ENCODE data around the gene RARRES2. TPM values are rescaled to one million over a fixed set of nuclear protein-coding genes. Genes with fewer than 3 reads are reported as not detected.

Gene RARRES2
- total RNA-seq, 1 donor from 2014 or later: 0.86 TPM

DNA sequence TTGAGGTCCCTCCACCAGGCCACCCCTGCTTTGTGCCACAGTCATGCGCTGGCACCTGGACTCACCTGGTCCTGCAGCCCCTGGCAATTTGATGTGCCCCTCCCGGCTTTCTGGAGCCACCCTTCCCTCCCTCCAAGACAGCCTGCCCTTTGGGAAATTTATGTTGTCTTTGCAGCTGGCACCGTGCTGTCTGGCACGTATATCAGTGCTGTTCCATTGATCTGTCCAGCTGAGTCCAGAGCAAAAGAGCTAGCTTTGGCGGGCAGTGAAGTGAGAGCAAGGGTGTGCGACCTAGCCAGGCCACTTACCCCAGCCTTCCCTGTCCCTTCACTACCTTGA, 5.7 kb downstream of the RARRES2 start:
- Mint-ChIP-seq H3K27ac (ENCODE audit: unreplicated experiment) (no peak overlapping the region), H3K9me3 (ENCODE audit: unreplicated experiment) (peaks cover 2% of the 10 kb centered on the region), H3K4me3 (ENCODE audit: unreplicated experiment) (no peak overlapping the region), H3K4me1 (ENCODE audit: low read depth, unreplicated experiment) (peaks cover 17% of the 10 kb centered on the region), H3K36me3 (ENCODE audit: unreplicated experiment) (no peaks in the 10 kb centered on the region), H3K27me3 (ENCODE audit: unreplicated experiment) (peaks cover 17% of the 10 kb centered on the region)
- DNase-seq: no peak
- no peak for TF ChIP-seq CTCF (IDR thresholded peaks at IDR 0.05; ENCODE audit: partially characterized antibody, unreplicated experiment)

GRCh38 chr7:150335108-150335773, 6.2 kb downstream of the RARRES2 start:
- no peak for DNase-seq
- Mint-ChIP-seq H3K27ac (ENCODE audit: unreplicated experiment) (no peak overlapping the region), H3K27me3 (ENCODE audit: unreplicated experiment) (peaks cover 16% of the 10 kb centered on the region), H3K36me3 (ENCODE audit: unreplicated experiment) (no peaks in the 10 kb centered on the region), H3K9me3 (ENCODE audit: unreplicated experiment) (peaks cover 2% of the 10 kb centered on the region), H3K4me3 (ENCODE audit: unreplicated experiment) (no peak overlapping the region), H3K4me1 (ENCODE audit: low read depth, unreplicated experiment) (peaks cover 17% of the 10 kb centered on the region)
- TF ChIP-seq CTCF (IDR thresholded peaks at IDR 0.05; ENCODE audit: partially characterized antibody, unreplicated experiment): no peak

DNA sequence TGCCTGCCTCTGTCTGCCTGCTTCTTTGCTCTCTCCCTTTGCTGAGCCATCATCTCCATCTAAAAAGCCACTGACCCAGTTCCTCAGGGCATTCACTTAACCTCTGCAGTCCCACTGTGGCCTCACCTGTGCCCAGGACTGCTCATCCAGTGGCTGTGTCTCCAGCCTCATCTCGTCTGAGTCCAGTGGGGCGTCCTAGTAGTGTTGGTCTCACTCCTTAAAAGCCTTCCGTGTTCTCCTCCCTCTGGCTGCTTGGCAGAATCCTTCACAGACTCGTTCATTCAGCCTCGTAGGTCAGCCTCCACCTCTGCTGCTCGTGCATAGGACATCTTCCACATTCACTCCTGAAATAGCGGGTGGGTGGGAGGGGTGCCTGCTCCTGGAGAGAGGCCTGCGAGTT, 7.3 kb downstream of the RARRES2 start:
- Mint-ChIP-seq H3K27ac (ENCODE audit: unreplicated experiment) (peak overlapping the region; percentile 43), H3K27me3 (ENCODE audit: unreplicated experiment) (peaks cover 13% of the 10 kb centered on the region)

DNA sequence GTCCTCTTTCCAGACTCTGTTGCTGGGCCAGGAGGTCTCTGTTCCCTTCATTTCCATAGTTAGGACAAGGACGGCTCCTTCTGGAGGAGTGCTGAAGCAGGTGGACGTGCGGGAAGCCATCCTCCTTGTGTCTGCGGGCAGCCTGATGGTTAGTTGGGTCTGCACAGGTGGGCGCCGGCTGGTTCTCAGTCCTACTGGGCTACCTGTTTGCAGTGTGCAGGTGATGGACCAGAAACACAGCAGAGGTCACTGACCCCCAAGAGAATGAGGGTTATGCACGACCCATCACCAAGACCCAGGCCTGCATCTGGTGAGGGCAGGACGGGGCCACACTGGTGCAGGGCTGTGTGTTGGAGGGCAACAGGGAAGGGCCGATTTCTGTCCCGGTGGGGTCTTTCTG, 7.8 kb downstream of the RARRES2 start:
- no peak for TF ChIP-seq CTCF (IDR thresholded peaks at IDR 0.05; ENCODE audit: partially characterized antibody, unreplicated experiment)
- Mint-ChIP-seq H3K27ac (ENCODE audit: unreplicated experiment) (no peak overlapping the region), H3K9me3 (ENCODE audit: unreplicated experiment) (peaks cover 2% of the 10 kb centered on the region), H3K4me3 (ENCODE audit: unreplicated experiment) (no peak overlapping the region), H3K36me3 (ENCODE audit: unreplicated experiment) (no peaks in the 10 kb centered on the region), H3K27me3 (ENCODE audit: unreplicated experiment) (peaks cover 13% of the 10 kb centered on the region), H3K4me1 (ENCODE audit: low read depth, unreplicated experiment) (peaks cover 17% of the 10 kb centered on the region)
- DNase-seq: no peak

More for the DNA sequence above, 7.3 kb downstream of the RARRES2 start:
- no peak for TF ChIP-seq CTCF (IDR thresholded peaks at IDR 0.05; ENCODE audit: partially characterized antibody, unreplicated experiment)
- Mint-ChIP-seq H3K4me1 (ENCODE audit: low read depth, unreplicated experiment) (peaks cover 17% of the 10 kb centered on the region), H3K36me3 (ENCODE audit: unreplicated experiment) (no peaks in the 10 kb centered on the region), H3K4me3 (ENCODE audit: unreplicated experiment) (no peak overlapping the region), H3K9me3 (ENCODE audit: unreplicated experiment) (peaks cover 2% of the 10 kb centered on the region)
- no peak for DNase-seq

DNA sequence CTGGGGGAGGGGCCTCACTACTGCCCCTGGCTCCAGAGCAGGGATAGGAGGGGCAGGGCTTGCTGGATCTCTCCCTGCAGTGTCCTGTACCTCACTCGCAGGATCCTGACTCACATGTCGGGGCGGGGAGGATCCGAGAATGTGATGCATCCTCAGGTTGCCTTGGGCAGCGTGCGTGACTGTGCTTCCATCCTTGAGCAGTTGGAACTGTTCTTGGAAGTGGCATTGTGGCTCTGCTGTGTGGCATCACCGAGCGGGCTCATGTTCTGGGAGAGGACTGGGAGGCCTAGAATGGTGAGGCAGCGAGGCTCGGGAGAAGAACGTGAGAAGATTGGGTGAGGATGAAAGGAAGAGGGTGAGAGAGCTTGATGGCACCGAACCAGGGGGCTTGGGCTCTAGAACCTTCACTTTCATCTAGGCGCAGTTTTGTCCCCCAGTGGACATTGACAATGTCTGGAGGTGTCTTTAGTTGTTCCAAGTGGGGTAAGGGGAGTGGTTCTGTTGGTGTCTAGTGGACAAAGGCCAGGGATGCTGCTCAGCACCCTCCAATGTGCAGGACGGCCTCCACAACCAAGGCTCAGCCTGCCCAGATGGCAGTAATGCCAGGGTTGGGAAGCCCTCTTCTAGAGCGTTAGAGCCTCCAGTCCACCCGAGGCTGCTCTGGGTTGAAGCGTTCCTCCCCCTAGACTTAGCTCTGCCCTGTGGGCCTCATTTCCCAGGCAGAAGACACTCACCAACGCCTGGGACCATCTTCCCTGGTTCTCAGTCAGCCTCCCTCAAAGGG, 8.4 kb downstream of the RARRES2 start:
- peaks cover 2% of the 10 kb centered on the region for H3K9me3 Mint-ChIP-seq (ENCODE audit: unreplicated experiment)
- H3K4me1 Mint-ChIP-seq (ENCODE audit: low read depth, unreplicated experiment): peaks cover 15% of the 10 kb centered on the region
- peaks cover 12% of the 10 kb centered on the region for H3K27me3 Mint-ChIP-seq (ENCODE audit: unreplicated experiment)
- no peak overlapping the region for H3K27ac Mint-ChIP-seq (ENCODE audit: unreplicated experiment)
- DNase-seq: no peak
- no peak overlapping the region for H3K4me3 Mint-ChIP-seq (ENCODE audit: unreplicated experiment)
- H3K36me3 Mint-ChIP-seq (ENCODE audit: unreplicated experiment): no peaks in the 10 kb centered on the region
- no peak for TF ChIP-seq CTCF (IDR thresholded peaks at IDR 0.05; ENCODE audit: partially characterized antibody, unreplicated experiment)

All from glutamatergic neuron (in vitro differentiated cells).